HCT116 (cell line): ENCODE measurements around the gene GP1BA.

Experiments
- EZH2 ChIP-seq: fragments of 200-600 bp; sonication (generic); IDR thresholded peaks from 2 replicates; pipeline ENCODE4 v1.6.1; 2017; ENCODE audit warnings: antibody characterized with exemption, mixed run types
- EZH2phosphoT487 ChIP-seq: fragments of 200-600 bp; IDR thresholded peaks from 2 replicates; pipeline ENCODE4 v1.6.1; 2018; ENCODE audit warnings: antibody characterized with exemption, borderline replicate concordance
- FOSL1 ChIP-seq: IDR thresholded peaks from 2 replicates; pipeline ENCODE4 v1.6.1; 2012; ENCODE audit warnings: low read depth
- JUND ChIP-seq: IDR thresholded peaks from 2 replicates; pipeline ENCODE4 v1.6.1; 2012
- POLR2A ChIP-seq: IDR thresholded peaks from 2 replicates; pipeline ENCODE4 v1.7.0; 2011; ENCODE audit warnings: borderline replicate concordance; ENCODE audit not compliant: insufficient read depth, insufficient read length; ENCODE audit errors: extremely low read depth
- POLR2AphosphoS5 ChIP-seq: IDR thresholded peaks from 2 replicates; pipeline ENCODE4 v1.6.1; 2011; ENCODE audit warnings: mild to moderate bottlenecking, low read depth, low read length, moderate library complexity
- RAD21 ChIP-seq: IDR thresholded peaks from 2 replicates; pipeline ENCODE4 v1.6.1; 2012; ENCODE audit warnings: low read depth, mild to moderate bottlenecking
- REST ChIP-seq: IDR thresholded peaks from 2 replicates; pipeline ENCODE4 v1.6.1; 2012; ENCODE audit warnings: low read depth
- SIN3A ChIP-seq: IDR thresholded peaks from 2 replicates; pipeline ENCODE4 v1.6.1; 2012; ENCODE audit warnings: low read depth
- TCF7L2 ChIP-seq: IDR thresholded peaks from 2 replicates; pipeline ENCODE4 v1.7.0; 2011; ENCODE audit warnings: borderline replicate concordance, inconsistent platforms; ENCODE audit not compliant: insufficient read depth, insufficient read length; ENCODE audit errors: extremely low read depth
- ZNF274 ChIP-seq: fragments of 200-500 bp; sonication (Bioruptor generic); IDR thresholded peaks from 2 replicates; pipeline ENCODE4 v1.6.1; 2014; ENCODE audit warnings: mild to moderate bottlenecking, low read depth, low read length, inconsistent platforms
- TF ChIP-seq, protein P1 (sequence below), 3 experiments: fragments of 200-600 bp in 1 of 3; sonication (generic) in 1 of 3; IDR thresholded peaks in 2 of 3; conservative IDR thresholded peaks in 1 of 3; 2 replicates each; pipeline ENCODE4 v1.5.1; 2012 to 2017; ENCODE audit warnings: low read depth in 2 of 3, low read length in 2 of 3, antibody characterized with exemption in 1 of 3, borderline replicate concordance in 1 of 3, control low read depth in 1 of 3, mild to moderate bottlenecking in 1 of 3, mixed read lengths in 1 of 3, mixed run types in 1 of 3, moderate library complexity in 1 of 3; ENCODE audit not compliant: insufficient read depth in 1 of 3
- TF ChIP-seq, protein P2 (sequence below): IDR thresholded peaks from 2 replicates; pipeline ENCODE4 v1.6.1; 2012

GRCh38 chr17:4935650-4936049, 3.6 kb downstream of the GP1BA start:
- TF ChIP-seq FOSL1 (no peak), POLR2A (no peak), ZNF274 (no peak), EZH2phosphoT487 (no peak), RAD21 (no peak), TCF7L2 (no peak), REST (no peak), POLR2AphosphoS5 (no peak), EZH2 (no peak), JUND (no peak), SIN3A (no peak)
- TF ChIP-seq, protein P1, sequence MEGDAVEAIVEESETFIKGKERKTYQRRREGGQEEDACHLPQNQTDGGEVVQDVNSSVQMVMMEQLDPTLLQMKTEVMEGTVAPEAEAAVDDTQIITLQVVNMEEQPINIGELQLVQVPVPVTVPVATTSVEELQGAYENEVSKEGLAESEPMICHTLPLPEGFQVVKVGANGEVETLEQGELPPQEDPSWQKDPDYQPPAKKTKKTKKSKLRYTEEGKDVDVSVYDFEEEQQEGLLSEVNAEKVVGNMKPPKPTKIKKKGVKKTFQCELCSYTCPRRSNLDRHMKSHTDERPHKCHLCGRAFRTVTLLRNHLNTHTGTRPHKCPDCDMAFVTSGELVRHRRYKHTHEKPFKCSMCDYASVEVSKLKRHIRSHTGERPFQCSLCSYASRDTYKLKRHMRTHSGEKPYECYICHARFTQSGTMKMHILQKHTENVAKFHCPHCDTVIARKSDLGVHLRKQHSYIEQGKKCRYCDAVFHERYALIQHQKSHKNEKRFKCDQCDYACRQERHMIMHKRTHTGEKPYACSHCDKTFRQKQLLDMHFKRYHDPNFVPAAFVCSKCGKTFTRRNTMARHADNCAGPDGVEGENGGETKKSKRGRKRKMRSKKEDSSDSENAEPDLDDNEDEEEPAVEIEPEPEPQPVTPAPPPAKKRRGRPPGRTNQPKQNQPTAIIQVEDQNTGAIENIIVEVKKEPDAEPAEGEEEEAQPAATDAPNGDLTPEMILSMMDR (IDR thresholded peaks at IDR 0.05 in 2 of 3, conservative IDR thresholded peaks at IDR 0.05 in 1 of 3; ENCODE audit: borderline replicate concordance in 1 of 3, insufficient read depth in 1 of 3, low read depth in 2 of 3, low read length in 2 of 3): no peak
- TF ChIP-seq, protein P2, sequence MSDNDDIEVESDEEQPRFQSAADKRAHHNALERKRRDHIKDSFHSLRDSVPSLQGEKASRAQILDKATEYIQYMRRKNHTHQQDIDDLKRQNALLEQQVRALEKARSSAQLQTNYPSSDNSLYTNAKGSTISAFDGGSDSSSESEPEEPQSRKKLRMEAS: no peak
